Prostate gland (tissue), 2 donors: Measurements from ENCODE around the gene CBFA2T3. TPM values are rescaled to one million over a fixed set of nuclear protein-coding genes. Genes with fewer than 3 reads are reported as not detected.
"Not testable (repeated sequence)": the region's sequence is repeated elsewhere in the genome, so short reads cannot be mapped to it uniquely, and the experiment has no call there.

Experiments used
- DNase-seq: peaks from one replicate; pipeline ENCODE4 v3.0.0-alpha.2; 2019; ENCODE audit warnings: low spot score
- H3K27ac ChIP-seq, 2 donors: fragments of 200-600 bp; sonication (generic); 2 replicates each; pipeline ENCODE4 v1.5.1; 2017 to 2019
- H3K27me3 ChIP-seq: fragments of 200-600 bp; sonication (generic); replicated peaks from 2 replicates; pipeline ENCODE4 v1.5.1; 2019; ENCODE audit not compliant: insufficient read depth
- H3K36me3 ChIP-seq, 2 donors: fragments of 200-600 bp; sonication (generic); 1 replicate in 1 of 2; 2 replicates in 1 of 2; pipeline versions ENCODE4 v1.5.1 to v1.8.1; 2017 to 2019
- H3K4me1 ChIP-seq: fragments of 200-600 bp; sonication (generic); replicated peaks from 2 replicates; pipeline ENCODE4 v1.5.1; 2019
- H3K4me3 ChIP-seq, 2 donors: fragments of 200-600 bp; sonication (generic); 2 replicates each; pipeline ENCODE4 v1.5.1; 2017 to 2019
- H3K9me3 ChIP-seq: fragments of 200-600 bp; sonication (generic); 2 replicates; pipeline ENCODE4 v1.5.1; 2017
- CTCF ChIP-seq, 4 experiments: fragments of 200-600 bp in 2 of 4; fragments of 450-650 bp in 2 of 4; sonication (generic) in 2 of 4; IDR thresholded peaks; 1 replicate in 3 of 4; 2 replicates in 1 of 4; pipeline ENCODE4 v1.5.1; 2016 to 2019; ENCODE audit warnings: antibody characterized with exemption in 4 of 4, mild to moderate bottlenecking in 2 of 4, moderate library complexity in 2 of 4
- POLR2A ChIP-seq: fragments of 450-650 bp; IDR thresholded peaks from one replicate; pipeline ENCODE4 v1.6.1; 2016; ENCODE audit warnings: antibody characterized with exemption, mild to moderate bottlenecking
- POLR2AphosphoS5 ChIP-seq: sonication (generic); formaldehyde crosslinking; IDR thresholded peaks from one replicate; pipeline ENCODE4 v1.6.1; 2017; ENCODE audit warnings: antibody characterized with exemption
- WGBS: methylation state at CpG from one replicate; pipeline ENCODE4 v1.1.5; 2018; 5-methylcytosine and 5-hydroxymethylcytosine counted together
- intact Hi-C: fragments of 100-400 bp; cut with DNase I; formaldehyde crosslinking; loops from one replicate; pipeline ENCODE4 v1.14.2; 2022
- total RNA-seq, 2 donors: library from RNA; depleted of rRNA; stranded (reverse); fragments of >200 nt; gene quantifications; one replicate each; pipeline ENCODE4 v1.1.0, GENCODE V29; 2016

CBFA2T3 gene
- total RNA-seq, 2 donors from 2014 or later, result 4.5 to 8.7 TPM

DNA sequence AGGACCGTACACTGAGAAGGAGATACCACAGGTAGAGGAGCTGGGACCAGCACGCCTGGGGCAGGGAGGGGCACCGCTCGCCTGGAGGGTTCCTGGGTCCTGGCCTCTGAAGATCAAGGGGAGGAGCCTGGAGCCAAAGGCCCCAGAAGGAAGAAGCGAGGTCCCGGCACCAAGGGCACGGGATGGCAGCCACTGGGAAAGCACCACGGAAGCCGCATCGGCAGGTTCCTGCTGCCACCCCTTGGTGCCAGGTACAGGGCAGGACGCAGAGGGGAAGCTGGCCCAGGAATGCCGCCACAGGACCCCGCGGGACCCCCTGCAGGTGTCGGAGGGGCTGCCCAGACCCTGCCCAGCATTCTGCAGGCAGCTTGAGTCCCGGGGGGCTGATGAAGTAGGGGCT, 42.5 kb upstream of the CBFA2T3 start:
- Histone ChIP-seq H3K4me1 (no peaks in the 10 kb centered on the region), H3K36me3 (no peaks in the 10 kb centered on the region), H3K27me3 (peaks cover 7% of the 10 kb centered on the region), H3K4me3 (no peak overlapping the region), H3K27ac (no peak overlapping the region), H3K9me3 (no peaks in the 10 kb centered on the region)
- no peak for TF ChIP-seq POLR2A
- no peak for TF ChIP-seq POLR2AphosphoS5
- TF ChIP-seq CTCF (IDR thresholded peaks at IDR 0.05), result no peak
- no peak for DNase-seq
- 76% methylated on average over 16 of the region's 16 CpGs for WGBS
- intact Hi-C loops, result no loop called here

GRCh38 chr16:89018282-89019158, 41.5 kb upstream of the CBFA2T3 start:
- Histone ChIP-seq H3K9me3 (no peaks in the 10 kb centered on the region), H3K36me3 (no peaks in the 10 kb centered on the region), H3K27me3 (peaks cover 8% of the 10 kb centered on the region), H3K4me1 (no peaks in the 10 kb centered on the region), H3K27ac (no peak overlapping the region), H3K4me3 (no peak overlapping the region)
- 67% methylated on average over 19 of the region's 20 CpGs for WGBS
- intact Hi-C loops, result no loop called here
- no peak for DNase-seq
- no peak for TF ChIP-seq POLR2AphosphoS5
- TF ChIP-seq POLR2A, result no peak
- TF ChIP-seq CTCF (IDR thresholded peaks at IDR 0.05), result no peak

DNA sequence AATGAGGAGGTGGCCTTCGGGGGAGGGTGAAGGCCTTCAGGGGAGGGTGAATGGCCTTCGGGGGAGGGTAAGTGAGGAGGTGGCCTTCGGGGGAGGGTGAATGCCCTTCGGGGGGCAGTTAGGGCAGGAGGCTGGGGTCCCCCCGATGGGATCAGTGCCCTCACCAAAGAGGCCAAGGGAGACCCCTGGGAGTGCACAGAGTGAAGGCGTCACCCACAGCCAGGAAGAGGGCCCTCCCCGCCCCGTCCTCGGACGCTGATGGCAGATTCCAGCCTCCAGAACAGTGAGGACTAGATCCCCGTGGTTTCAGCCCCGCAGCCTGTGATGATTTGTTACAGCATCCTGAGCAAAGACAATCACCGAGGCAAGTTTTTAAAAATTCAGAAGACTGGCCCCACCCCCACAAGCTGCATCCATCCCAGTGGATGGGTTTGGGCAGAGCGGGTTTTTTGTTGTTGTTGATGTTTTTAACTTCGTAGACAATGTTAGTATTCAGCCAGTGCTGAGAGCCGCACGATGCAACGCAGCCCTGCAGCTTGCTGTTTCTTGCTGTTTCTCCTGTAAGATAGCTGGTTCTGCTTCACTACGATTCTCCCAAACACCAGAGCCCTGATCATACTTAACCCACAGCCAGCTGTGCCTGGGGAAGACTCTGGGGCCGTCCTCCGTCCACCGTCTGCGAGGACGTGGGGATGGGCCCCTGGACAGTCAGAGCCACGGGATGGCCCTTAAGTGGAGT, 40.7 kb upstream of the CBFA2T3 start:
- TF ChIP-seq CTCF (IDR thresholded peaks at IDR 0.05) (no peak), POLR2A (no peak), POLR2AphosphoS5 (no peak)
- no peaks in the 10 kb centered on the region for H3K4me1 ChIP-seq
- no peak overlapping the region for H3K4me3 ChIP-seq
- H3K36me3 ChIP-seq, result no peaks in the 10 kb centered on the region
- DNase-seq, result no peak
- H3K27me3 ChIP-seq, result peaks cover 11% of the 10 kb centered on the region
- H3K9me3 ChIP-seq, result no peaks in the 10 kb centered on the region
- WGBS, result 75% methylated on average over 25 of the region's 25 CpGs
- intact Hi-C loops, result no loop called here
- no peak overlapping the region for H3K27ac ChIP-seq

DNA sequence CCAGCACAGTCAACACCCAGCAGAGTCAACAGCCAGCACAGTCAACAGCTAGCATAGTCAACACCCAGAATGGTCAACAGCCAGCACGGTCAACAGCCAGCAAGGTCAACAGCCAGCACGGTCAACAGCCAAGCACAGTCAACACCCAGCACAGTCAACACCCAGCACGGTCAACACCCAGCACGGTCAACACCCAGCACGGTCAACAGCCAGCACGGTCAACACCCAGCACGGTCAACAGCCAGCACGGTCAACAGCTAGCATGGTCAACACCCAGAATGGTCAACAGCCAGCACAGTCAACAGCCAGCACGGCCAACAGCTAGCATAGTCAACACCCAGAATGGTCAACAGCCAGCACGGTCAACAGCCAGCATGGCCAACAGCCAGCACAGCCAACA, 39.6 kb upstream of the CBFA2T3 start:
- H3K4me1 ChIP-seq, H3K27me3 ChIP-seq, H3K4me3 ChIP-seq, intact Hi-C loops, DNase-seq, H3K27ac ChIP-seq, H3K36me3 ChIP-seq, H3K9me3 ChIP-seq: not testable (repeated sequence)
- 80% methylated on average over 10 of the region's 10 CpGs for WGBS

DNA sequence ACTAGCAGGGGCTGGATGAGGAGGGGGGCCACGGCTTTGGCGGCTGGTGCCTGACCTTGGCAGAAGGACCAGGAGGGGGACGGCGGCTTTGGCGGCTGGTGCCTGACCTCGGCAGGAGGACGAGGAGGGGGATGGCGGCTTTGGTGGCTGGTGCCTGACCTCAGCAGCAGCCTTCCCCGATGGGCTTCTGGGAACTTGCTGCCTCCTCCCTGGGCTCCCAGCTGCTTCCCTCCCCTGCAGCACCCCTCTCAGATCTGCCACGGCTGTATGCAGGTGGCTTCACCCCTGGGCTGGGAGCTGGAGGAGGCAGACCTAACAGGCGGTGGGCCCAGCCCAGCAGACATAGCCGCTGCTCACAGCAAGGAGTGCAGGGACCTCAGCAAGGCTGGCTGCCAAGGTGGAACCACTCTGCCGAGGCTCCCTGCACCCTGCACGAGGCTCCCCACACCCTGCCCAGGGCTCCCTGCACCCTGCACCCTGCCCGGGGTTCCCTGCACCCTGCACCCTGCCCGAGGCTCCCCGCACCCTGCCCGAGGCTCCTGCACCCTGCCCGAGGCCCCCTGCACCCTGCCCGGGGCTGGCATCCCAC, 38.4 kb upstream of the CBFA2T3 start:
- H3K9me3 ChIP-seq, result no peaks in the 10 kb centered on the region
- no peak for DNase-seq
- 77% methylated on average over 15 of the region's 20 CpGs for WGBS
- peaks cover 4% of the 10 kb centered on the region for H3K27me3 ChIP-seq
- intact Hi-C loops, result no loop called here
- H3K4me1 ChIP-seq, result no peaks in the 10 kb centered on the region
- H3K36me3 ChIP-seq, result no peaks in the 10 kb centered on the region
- H3K27ac ChIP-seq, result no peak overlapping the region
- no peak for TF ChIP-seq CTCF (IDR thresholded peaks at IDR 0.05)
- no peak overlapping the region for H3K4me3 ChIP-seq
